GM19324 (cell line): ENCODE results near the gene C3orf62.

Source experiments
- ATAC-seq: cut with Tn5 transposase; IDR thresholded peaks from one replicate; pipeline ENCODE4 v1.9.1; 2021; ENCODE audit warnings: mild to moderate bottlenecking, moderate library complexity; ENCODE audit not compliant: unreplicated experiment, low FRiP score

C3orf62 gene

DNA sequence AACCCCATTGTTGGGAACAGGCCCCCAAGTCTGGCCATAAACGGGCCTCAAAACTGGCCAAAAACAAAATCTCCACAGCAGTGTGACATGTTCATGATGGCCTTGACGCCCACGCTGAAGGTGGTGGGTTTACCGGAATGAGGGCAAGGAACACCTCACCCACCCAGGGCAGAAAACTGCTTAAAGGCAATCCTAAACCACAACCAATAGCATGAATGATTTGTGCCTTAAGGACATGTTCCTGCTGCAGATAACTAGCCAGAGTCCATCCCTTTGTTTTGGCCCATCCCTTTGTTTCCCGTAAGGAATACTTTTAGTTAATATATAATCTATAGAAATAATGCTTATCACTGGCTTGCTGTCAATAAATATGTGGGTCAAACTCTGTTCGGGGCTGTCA lies 57.9 kb downstream of the C3orf62 start:
- no peak for ATAC-seq
